RWPE2 (cell line): ENCODE data around the gene PFDN4.

Source experiments
- ATAC-seq: fragments of 200-7000 bp; cut with Tn5 transposase; 3 replicates; pipeline ENCODE4 v1.9.1; 2021; ENCODE audit warnings: low read depth
- DNase-seq: peaks from one replicate; pipeline ENCODE4 v3.0.0-alpha.2; 2020; ENCODE audit warnings: low spot score
- H3K27ac ChIP-seq: fragments of 450-650 bp; 2 replicates; pipeline ENCODE4 v1.5.1; 2017; ENCODE audit warnings: mild to moderate bottlenecking; ENCODE audit not compliant: poor library complexity, severe bottlenecking
- H3K27me3 ChIP-seq: fragments of 250-450 bp; sonication (Bioruptor Pico); 2 replicates; pipeline ENCODE4 v1.5.1; 2021; ENCODE audit warnings: mild to moderate bottlenecking, moderate library complexity; ENCODE audit not compliant: insufficient read depth, poor library complexity, severe bottlenecking
- H3K36me3 ChIP-seq: fragments of 250-450 bp; sonication (Bioruptor Pico); 2 replicates; pipeline ENCODE4 v1.5.1; 2020; ENCODE audit warnings: low read depth, mild to moderate bottlenecking, moderate library complexity
- H3K4me1 ChIP-seq: fragments of 250-450 bp; sonication (Bioruptor Pico); 2 replicates; pipeline ENCODE4 v1.5.1; 2021; ENCODE audit warnings: mild to moderate bottlenecking, moderate library complexity; ENCODE audit not compliant: insufficient read depth, poor library complexity, severe bottlenecking
- H3K4me3 ChIP-seq: fragments of 250-450 bp; sonication (Bioruptor Pico); 2 replicates; pipeline ENCODE4 v1.5.1; 2021; ENCODE audit warnings: mild to moderate bottlenecking, moderate library complexity; ENCODE audit not compliant: severe bottlenecking
- H3K9me3 ChIP-seq: fragments of 250-450 bp; sonication (Bioruptor Pico); 2 replicates; pipeline ENCODE4 v1.5.1; 2021; ENCODE audit warnings: mild to moderate bottlenecking, moderate library complexity; ENCODE audit not compliant: severe bottlenecking
- TF ChIP-seq, protein P1 (sequence below): fragments of 450-650 bp; IDR thresholded peaks from one replicate; pipeline ENCODE4 v1.5.1; 2017; ENCODE audit warnings: mild to moderate bottlenecking, moderate library complexity; ENCODE audit not compliant: poor library complexity, severe bottlenecking

PFDN4 gene

GRCh38 chr20:54214566-54214965 lies 6.7 kb downstream of the PFDN4 start:
- DNase-seq (no peak), ATAC-seq (no peak)
- peaks cover 3% of the 10 kb centered on the region for H3K27me3 ChIP-seq
- H3K4me1 ChIP-seq: no peaks in the 10 kb centered on the region
- peaks cover 79% of the 10 kb centered on the region for H3K36me3 ChIP-seq
- TF ChIP-seq, protein P1, sequence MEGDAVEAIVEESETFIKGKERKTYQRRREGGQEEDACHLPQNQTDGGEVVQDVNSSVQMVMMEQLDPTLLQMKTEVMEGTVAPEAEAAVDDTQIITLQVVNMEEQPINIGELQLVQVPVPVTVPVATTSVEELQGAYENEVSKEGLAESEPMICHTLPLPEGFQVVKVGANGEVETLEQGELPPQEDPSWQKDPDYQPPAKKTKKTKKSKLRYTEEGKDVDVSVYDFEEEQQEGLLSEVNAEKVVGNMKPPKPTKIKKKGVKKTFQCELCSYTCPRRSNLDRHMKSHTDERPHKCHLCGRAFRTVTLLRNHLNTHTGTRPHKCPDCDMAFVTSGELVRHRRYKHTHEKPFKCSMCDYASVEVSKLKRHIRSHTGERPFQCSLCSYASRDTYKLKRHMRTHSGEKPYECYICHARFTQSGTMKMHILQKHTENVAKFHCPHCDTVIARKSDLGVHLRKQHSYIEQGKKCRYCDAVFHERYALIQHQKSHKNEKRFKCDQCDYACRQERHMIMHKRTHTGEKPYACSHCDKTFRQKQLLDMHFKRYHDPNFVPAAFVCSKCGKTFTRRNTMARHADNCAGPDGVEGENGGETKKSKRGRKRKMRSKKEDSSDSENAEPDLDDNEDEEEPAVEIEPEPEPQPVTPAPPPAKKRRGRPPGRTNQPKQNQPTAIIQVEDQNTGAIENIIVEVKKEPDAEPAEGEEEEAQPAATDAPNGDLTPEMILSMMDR: no peak
- no peaks in the 10 kb centered on the region for H3K9me3 ChIP-seq
- H3K4me3 ChIP-seq: no peak overlapping the region
- H3K27ac ChIP-seq: no peak overlapping the region

DNA sequence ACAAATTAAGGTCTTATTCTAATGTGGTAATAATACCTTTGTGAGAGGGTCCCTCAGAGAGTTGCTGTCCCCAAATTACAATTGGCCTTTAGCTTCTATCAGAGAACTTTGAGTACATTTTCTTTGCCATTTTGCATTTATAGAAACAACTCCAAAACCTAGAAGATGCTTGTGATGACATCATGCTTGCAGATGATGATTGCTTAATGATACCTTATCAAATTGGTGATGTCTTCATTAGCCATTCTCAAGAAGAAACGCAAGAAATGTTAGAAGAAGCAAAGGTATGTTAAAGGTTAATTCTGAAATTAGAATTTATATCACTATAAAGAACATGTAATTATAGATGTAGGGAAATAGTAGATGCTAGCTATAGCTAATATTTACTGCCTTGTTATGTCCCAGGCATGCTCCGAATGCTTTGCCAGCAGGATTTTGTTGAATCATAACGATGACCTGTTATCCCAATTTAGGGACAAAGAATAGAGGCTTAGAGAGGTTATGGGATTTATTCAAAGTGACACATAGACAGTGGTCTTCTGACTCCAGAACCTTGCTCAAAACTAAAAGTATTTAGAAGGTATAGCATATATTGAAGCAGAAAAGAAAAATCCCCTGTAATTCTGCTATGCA lies 7.4 kb downstream of the PFDN4 start:
- Histone ChIP-seq H3K4me1 (no peaks in the 10 kb centered on the region), H3K9me3 (no peaks in the 10 kb centered on the region), H3K27me3 (peaks cover 3% of the 10 kb centered on the region), H3K4me3 (no peak overlapping the region), H3K36me3 (peaks cover 80% of the 10 kb centered on the region), H3K27ac (no peak overlapping the region)
- TF ChIP-seq, protein P1: no peak
- no peak for DNase-seq
- ATAC-seq: no peak

- no peak for ATAC-seq
- H3K27me3 ChIP-seq: peaks cover 3% of the 10 kb centered on the region
- H3K4me3 ChIP-seq: no peak overlapping the region
- TF ChIP-seq, protein P1: no peak
- no peaks in the 10 kb centered on the region for H3K9me3 ChIP-seq
- no peak for DNase-seq
- no peaks in the 10 kb centered on the region for H3K4me1 ChIP-seq
- H3K36me3 ChIP-seq: peaks cover 65% of the 10 kb centered on the region
- H3K27ac ChIP-seq: no peak overlapping the region
Observed at GRCh38 chr20:54217762-54218161, 9.9 kb downstream of the PFDN4 start.

GRCh38 chr20:54218470-54218869 lies 10.6 kb downstream of the PFDN4 start:
- peaks cover 65% of the 10 kb centered on the region for H3K36me3 ChIP-seq
- peaks cover 3% of the 10 kb centered on the region for H3K27me3 ChIP-seq
- no peak overlapping the region for H3K4me3 ChIP-seq
- TF ChIP-seq, protein P1: no peak
- no peaks in the 10 kb centered on the region for H3K9me3 ChIP-seq
- H3K4me1 ChIP-seq: no peaks in the 10 kb centered on the region
- ATAC-seq (no peak), DNase-seq (no peak)
- H3K27ac ChIP-seq: no peak overlapping the region

DNA sequence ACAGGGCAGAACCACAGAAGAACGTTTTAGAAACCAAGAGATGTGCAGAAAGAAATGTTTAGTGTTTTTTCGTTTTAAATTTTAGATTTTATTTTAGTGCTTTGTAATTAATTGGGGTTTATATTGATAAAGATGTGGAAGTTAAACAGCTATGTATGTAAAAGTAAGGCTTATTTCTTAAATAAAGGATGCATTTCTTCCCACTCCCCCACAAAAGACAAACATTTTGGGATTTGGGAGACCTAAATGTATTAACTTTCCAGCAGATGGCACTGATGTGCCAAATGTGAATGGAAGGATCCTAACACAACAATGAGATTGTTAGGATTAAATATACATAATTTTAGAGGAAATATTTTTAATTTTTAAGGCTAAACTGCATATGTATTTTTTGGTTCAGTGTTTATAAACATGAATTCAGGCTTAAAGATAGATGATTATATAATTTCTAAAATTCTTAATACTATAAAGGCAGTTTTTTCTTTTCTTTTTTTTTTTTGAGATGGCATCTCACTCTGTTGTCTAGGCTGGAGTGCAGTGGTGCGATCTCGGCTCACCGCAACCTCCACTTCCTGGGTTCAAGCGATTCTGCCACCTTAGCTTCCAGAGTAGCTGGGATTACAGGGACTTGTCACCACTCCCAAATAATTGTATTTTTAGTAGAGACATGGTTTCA lies 12.0 kb downstream of the PFDN4 start:
- ATAC-seq (peak; percentile 51; the same call in 2 of the 3 replicates), DNase-seq (no peak)
- H3K9me3 ChIP-seq: no peaks in the 10 kb centered on the region
- H3K27ac ChIP-seq: no peak overlapping the region
- TF ChIP-seq, protein P1: peak; percentile 99
- H3K4me3 ChIP-seq: no peak overlapping the region
- peaks cover 55% of the 10 kb centered on the region for H3K36me3 ChIP-seq
- H3K4me1 ChIP-seq: no peaks in the 10 kb centered on the region
- H3K27me3 ChIP-seq: peaks cover 3% of the 10 kb centered on the region
